ENCODE measurements around the gene MGAT5B. TPM values are rescaled to one million over a fixed set of nuclear protein-coding genes. Genes with fewer than 3 reads are reported as not detected.

MGAT5B gene
- total and polyA plus RNA-seq, 4 donors = 0.02 to 0.25 TPM; not detected in 2

DNA sequence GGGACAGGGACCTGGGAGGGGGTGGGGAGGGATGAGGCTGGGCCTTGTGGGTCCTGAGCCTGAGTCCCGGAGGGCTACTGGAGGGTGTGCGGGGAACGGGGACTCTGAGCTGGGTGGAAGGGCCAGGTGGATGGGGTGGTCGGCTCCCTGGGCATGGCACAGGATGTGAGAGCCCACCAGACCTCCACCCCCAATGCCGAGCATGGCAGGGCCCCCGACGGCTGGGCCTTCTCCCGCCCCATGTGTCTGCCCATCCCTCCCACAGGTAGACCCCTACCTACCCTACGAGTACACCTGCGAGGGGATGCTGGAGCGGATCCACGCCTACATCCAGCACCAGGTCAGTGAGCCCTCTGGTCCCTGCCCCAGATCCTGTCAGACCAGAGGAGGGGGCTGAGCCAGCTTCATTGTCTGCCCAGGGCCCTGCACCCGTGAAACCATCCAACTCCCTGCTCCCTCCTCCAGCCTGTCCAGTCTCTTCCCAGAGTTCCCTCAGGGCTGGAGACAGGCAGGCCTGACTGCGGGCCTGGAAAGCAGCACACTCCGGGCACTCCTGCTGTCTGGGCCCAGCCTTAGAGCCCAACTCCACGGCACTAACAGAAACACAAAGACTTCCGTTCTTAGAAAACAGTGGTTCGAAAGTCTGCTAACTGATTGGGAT is 78.0 kb downstream of the MGAT5B start:
- WGBS = 80% methylated on average over 18 of the region's 18 CpGs

DNA sequence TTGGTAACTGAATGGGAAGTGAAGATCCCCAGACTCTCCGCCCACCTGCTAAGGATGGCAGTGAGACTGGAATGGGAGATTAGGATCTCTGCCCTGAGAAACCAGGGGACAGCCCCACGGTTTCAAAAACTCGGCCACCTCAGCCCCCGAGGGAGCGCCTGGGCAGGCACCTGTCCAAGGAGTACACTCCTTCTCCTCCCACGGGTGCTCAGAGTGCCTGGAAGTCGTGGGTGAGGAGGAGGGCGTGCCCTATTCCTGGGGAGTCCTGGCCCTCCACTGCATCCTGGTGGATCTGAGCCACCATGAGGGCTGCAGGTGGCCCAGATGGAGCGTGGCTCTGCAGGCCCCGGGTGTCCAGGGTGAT is 78.5 kb downstream of the MGAT5B start:
- no peak overlapping the region for H3K4me3 ChIP-seq (ENCODE audit: low read depth in 1 of 3, low read length in 3 of 3)
- no peak for TF ChIP-seq YY1 (IDR thresholded peaks at IDR 0.05)
- no peak for TF ChIP-seq HNF4G (IDR thresholded peaks at IDR 0.05)
- TF ChIP-seq, protein P1, sequence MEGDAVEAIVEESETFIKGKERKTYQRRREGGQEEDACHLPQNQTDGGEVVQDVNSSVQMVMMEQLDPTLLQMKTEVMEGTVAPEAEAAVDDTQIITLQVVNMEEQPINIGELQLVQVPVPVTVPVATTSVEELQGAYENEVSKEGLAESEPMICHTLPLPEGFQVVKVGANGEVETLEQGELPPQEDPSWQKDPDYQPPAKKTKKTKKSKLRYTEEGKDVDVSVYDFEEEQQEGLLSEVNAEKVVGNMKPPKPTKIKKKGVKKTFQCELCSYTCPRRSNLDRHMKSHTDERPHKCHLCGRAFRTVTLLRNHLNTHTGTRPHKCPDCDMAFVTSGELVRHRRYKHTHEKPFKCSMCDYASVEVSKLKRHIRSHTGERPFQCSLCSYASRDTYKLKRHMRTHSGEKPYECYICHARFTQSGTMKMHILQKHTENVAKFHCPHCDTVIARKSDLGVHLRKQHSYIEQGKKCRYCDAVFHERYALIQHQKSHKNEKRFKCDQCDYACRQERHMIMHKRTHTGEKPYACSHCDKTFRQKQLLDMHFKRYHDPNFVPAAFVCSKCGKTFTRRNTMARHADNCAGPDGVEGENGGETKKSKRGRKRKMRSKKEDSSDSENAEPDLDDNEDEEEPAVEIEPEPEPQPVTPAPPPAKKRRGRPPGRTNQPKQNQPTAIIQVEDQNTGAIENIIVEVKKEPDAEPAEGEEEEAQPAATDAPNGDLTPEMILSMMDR (IDR thresholded peaks at IDR 0.05; ENCODE audit: low read depth, low read length, missing input control) = no peak
- no peak for TF ChIP-seq FOXA1 (IDR thresholded peaks at IDR 0.05)
- TF ChIP-seq, protein P2, sequence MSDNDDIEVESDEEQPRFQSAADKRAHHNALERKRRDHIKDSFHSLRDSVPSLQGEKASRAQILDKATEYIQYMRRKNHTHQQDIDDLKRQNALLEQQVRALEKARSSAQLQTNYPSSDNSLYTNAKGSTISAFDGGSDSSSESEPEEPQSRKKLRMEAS (IDR thresholded peaks at IDR 0.05) = no peak
- no peaks in the 10 kb centered on the region for H3K4me1 ChIP-seq (ENCODE audit: control insufficient read depth in 4 of 4, insufficient read depth in 4 of 4, low read length in 3 of 4)
- no peak overlapping the region for H3K9ac ChIP-seq (ENCODE audit: low read depth in 1 of 2, low read length in 2 of 2)
- 73% methylated on average over 10 of the region's 10 CpGs for WGBS
- no peaks in the 10 kb centered on the region for H3K36me3 ChIP-seq (ENCODE audit: control insufficient read depth in 4 of 4, insufficient read depth in 3 of 4, low read depth in 1 of 4, low read length in 3 of 4)
- H3K27ac ChIP-seq (ENCODE audit: low read depth in 1 of 2, low read length in 2 of 2) = no peak overlapping the region
- no peaks in the 10 kb centered on the region for H3K9me3 ChIP-seq (ENCODE audit: control insufficient read depth in 4 of 4, low read length in 3 of 4)
- DNase-seq (ENCODE audit: low spot score) = no peak
- peaks cover 0 to 2% (median under 1%) of the 10 kb centered on the region in 4 donors for H3K27me3 ChIP-seq (ENCODE audit: control insufficient read depth in 4 of 4, insufficient read depth in 4 of 4, low read length in 3 of 4)

More for the DNA sequence above, 78.0 kb downstream of the MGAT5B start:
- no peak overlapping the region for H3K27ac ChIP-seq (ENCODE audit: low read depth in 1 of 2, low read length in 2 of 2)
- no peaks in the 10 kb centered on the region for H3K36me3 ChIP-seq (ENCODE audit: control insufficient read depth in 4 of 4, insufficient read depth in 3 of 4, low read depth in 1 of 4, low read length in 3 of 4)
- no peaks in the 10 kb centered on the region for H3K4me1 ChIP-seq (ENCODE audit: control insufficient read depth in 4 of 4, insufficient read depth in 4 of 4, low read length in 3 of 4)
- H3K9ac ChIP-seq (ENCODE audit: low read depth in 1 of 2, low read length in 2 of 2) = no peak overlapping the region
- DNase-seq (ENCODE audit: low spot score) = no peak
- peaks cover 0 to 2% (median under 1%) of the 10 kb centered on the region in 4 donors for H3K27me3 ChIP-seq (ENCODE audit: control insufficient read depth in 4 of 4, insufficient read depth in 4 of 4, low read length in 3 of 4)
- no peak for TF ChIP-seq FOXA2 (IDR thresholded peaks at IDR 0.05)
- TF ChIP-seq HNF4G (IDR thresholded peaks at IDR 0.05) = no peak
- TF ChIP-seq, protein P1 (IDR thresholded peaks at IDR 0.05; ENCODE audit: low read depth, low read length, missing input control) = no peak
- TF ChIP-seq EGR1 (IDR thresholded peaks at IDR 0.05; ENCODE audit: low read depth in 2 of 2) = no peak
- TF ChIP-seq RXRA (IDR thresholded peaks at IDR 0.05) = no peak
- TF ChIP-seq, protein P3, sequence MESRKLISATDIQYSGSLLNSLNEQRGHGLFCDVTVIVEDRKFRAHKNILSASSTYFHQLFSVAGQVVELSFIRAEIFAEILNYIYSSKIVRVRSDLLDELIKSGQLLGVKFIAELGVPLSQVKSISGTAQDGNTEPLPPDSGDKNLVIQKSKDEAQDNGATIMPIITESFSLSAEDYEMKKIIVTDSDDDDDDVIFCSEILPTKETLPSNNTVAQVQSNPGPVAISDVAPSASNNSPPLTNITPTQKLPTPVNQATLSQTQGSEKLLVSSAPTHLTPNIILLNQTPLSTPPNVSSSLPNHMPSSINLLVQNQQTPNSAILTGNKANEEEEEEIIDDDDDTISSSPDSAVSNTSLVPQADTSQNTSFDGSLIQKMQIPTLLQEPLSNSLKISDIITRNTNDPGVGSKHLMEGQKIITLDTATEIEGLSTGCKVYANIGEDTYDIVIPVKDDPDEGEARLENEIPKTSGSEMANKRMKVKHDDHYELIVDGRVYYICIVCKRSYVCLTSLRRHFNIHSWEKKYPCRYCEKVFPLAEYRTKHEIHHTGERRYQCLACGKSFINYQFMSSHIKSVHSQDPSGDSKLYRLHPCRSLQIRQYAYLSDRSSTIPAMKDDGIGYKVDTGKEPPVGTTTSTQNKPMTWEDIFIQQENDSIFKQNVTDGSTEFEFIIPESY (IDR thresholded peaks at IDR 0.05) = no peak
- TF ChIP-seq RAD21 (IDR thresholded peaks at IDR 0.05) = no peak
- TF ChIP-seq, protein P4, sequence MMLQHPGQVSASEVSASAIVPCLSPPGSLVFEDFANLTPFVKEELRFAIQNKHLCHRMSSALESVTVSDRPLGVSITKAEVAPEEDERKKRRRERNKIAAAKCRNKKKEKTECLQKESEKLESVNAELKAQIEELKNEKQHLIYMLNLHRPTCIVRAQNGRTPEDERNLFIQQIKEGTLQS (IDR thresholded peaks at IDR 0.05) = no peak
- TF ChIP-seq SP1 (IDR thresholded peaks at IDR 0.05) = no peak
- no peak for TF ChIP-seq FOXA1 (IDR thresholded peaks at IDR 0.05)
- TF ChIP-seq NR2F2 (IDR thresholded peaks at IDR 0.05) = no peak
- TF ChIP-seq HNF4A (conservative IDR thresholded peaks at IDR 0.05) = no peak
- TF ChIP-seq TAF1 (conservative IDR thresholded peaks at IDR 0.05) = no peak
- no peak for TF ChIP-seq GABPA (IDR thresholded peaks at IDR 0.05 in 1 of 2, conservative IDR thresholded peaks at IDR 0.05 in 1 of 2)
- TF ChIP-seq JUND (IDR thresholded peaks at IDR 0.05) = no peak
- TF ChIP-seq YY1 (IDR thresholded peaks at IDR 0.05) = no peak
- H3K9me3 ChIP-seq (ENCODE audit: control insufficient read depth in 4 of 4, low read length in 3 of 4) = no peaks in the 10 kb centered on the region
- no peak overlapping the region for H3K4me3 ChIP-seq (ENCODE audit: low read depth in 1 of 3, low read length in 3 of 3)
